H1 (cell line): Measurements from ENCODE around the gene ZMIZ1. TPM values are rescaled to one million over a fixed set of nuclear protein-coding genes. Genes with fewer than 3 reads are reported as not detected.

Experiments used
- CTCF ChIA-PET: fragments of 300-600 bp; sonication (Branson Sonifier 250); formaldehyde crosslinking; loops from one replicate; lab custom pipeline; 2021; ENCODE audit not compliant: partially characterized antibody; lab: Charles Lee
- POLR2A ChIA-PET: fragments of 300-600 bp; sonication (Branson Sonifier 250); formaldehyde crosslinking; loops from one replicate; lab custom pipeline; 2021; ENCODE audit warnings: inconsistent platforms; ENCODE audit not compliant: partially characterized antibody; lab: Charles Lee
- DNase-seq, 2 experiments: peaks; one replicate each; pipeline versions ENCODE4 v3.0.0 to v3.0.0-alpha.2; 2010 to 2022; ENCODE audit warnings: low spot score in 2 of 2, low read depth in 1 of 2, mixed read lengths in 1 of 2
- FAIRE-seq: peaks from 2 replicates; lab custom pipeline; 2011; peaks lifted over from hg19 to GRCh38; lab: Jason Lieb, UNC
- H2AFZ ChIP-seq: 2 replicates; pipeline ENCODE4 v1.8.1; 2012; ENCODE audit warnings: low read length, inconsistent platforms
- H2AK5ac ChIP-seq: 2 replicates; pipeline ENCODE4 v1.6.1; 2013; ENCODE audit warnings: low read depth, low read length
- H2BK120ac ChIP-seq: replicated peaks from 2 replicates; pipeline ENCODE3; 2013; ENCODE audit warnings: low read depth, low read length, inconsistent platforms
- H2BK12ac ChIP-seq: 2 replicates; pipeline ENCODE4 v1.6.1; 2013; ENCODE audit warnings: low read depth, low read length
- H2BK15ac ChIP-seq: 2 replicates; pipeline ENCODE4 v1.6.1; 2013; ENCODE audit warnings: low read length
- H2BK20ac ChIP-seq: 2 replicates; pipeline ENCODE4 v1.6.1; 2013; ENCODE audit warnings: low read length
- H2BK5ac ChIP-seq: 2 replicates; pipeline ENCODE4 v1.6.1; 2013; ENCODE audit warnings: low read depth, low read length
- H3K14ac ChIP-seq: 2 replicates; pipeline ENCODE4 v1.6.1; 2013; ENCODE audit warnings: inconsistent platforms; ENCODE audit not compliant: insufficient read length
- H3K18ac ChIP-seq: 2 replicates; pipeline ENCODE4 v1.6.1; 2013; ENCODE audit warnings: low read length; ENCODE audit errors: extremely low read depth
- H3K23ac ChIP-seq: 2 replicates; pipeline ENCODE4 v1.6.1; 2013; ENCODE audit warnings: inconsistent platforms; ENCODE audit not compliant: insufficient read length
- H3K23me2 ChIP-seq: 2 replicates; pipeline ENCODE4 v1.6.1; 2013; ENCODE audit warnings: low read depth, low read length
- H3K27ac ChIP-seq: 2 replicates; pipeline ENCODE4 v1.6.1; 2011; ENCODE audit warnings: low read depth, low read length, inconsistent platforms
- H3K27me3 ChIP-seq, 4 experiments: replicated peaks in 1 of 4; 1 replicate in 1 of 4; 2 replicates in 3 of 4; pipeline versions ENCODE4 v1.6.1 to v1.8.1; 2011 to 2013; ENCODE audit warnings: low read length in 3 of 4, mild to moderate bottlenecking in 3 of 4, inconsistent platforms in 2 of 4, mixed read lengths in 2 of 4, moderate library complexity in 1 of 4; ENCODE audit not compliant: control insufficient read depth in 3 of 4, insufficient read depth in 3 of 4; ENCODE audit errors: extremely low read depth in 1 of 4
- H3K36me3 ChIP-seq, 4 experiments: 2 replicates each; pipeline versions ENCODE4 v1.6.1 to v1.8.1; 2011 to 2013; ENCODE audit warnings: mild to moderate bottlenecking in 4 of 4, low read length in 3 of 4, moderate library complexity in 2 of 4, control low read depth in 1 of 4, inconsistent platforms in 1 of 4; ENCODE audit not compliant: insufficient read depth in 4 of 4, control insufficient read depth in 2 of 4
- H3K4ac ChIP-seq: replicated peaks from 2 replicates; pipeline ENCODE3; 2013; ENCODE audit warnings: low read length, low read depth, mixed read lengths, inconsistent platforms; ENCODE audit not compliant: insufficient read length
- H3K4me1 ChIP-seq, 4 experiments: replicated peaks in 1 of 4; 1 replicate in 1 of 4; 2 replicates in 3 of 4; pipeline versions ENCODE4 v1.6.1 to v1.8.1; 2011 to 2013; ENCODE audit warnings: low read length in 3 of 4, inconsistent platforms in 2 of 4, mixed read lengths in 1 of 4; ENCODE audit not compliant: insufficient read depth in 4 of 4, control insufficient read depth in 3 of 4
- H3K4me2 ChIP-seq, 2 experiments: 2 replicates each; pipeline versions ENCODE4 v1.6.1 to v1.8.1; 2011 to 2013; ENCODE audit warnings: low read depth in 2 of 2, low read length in 2 of 2, control low read depth in 1 of 2, inconsistent platforms in 1 of 2, mild to moderate bottlenecking in 1 of 2; ENCODE audit not compliant: insufficient read depth in 1 of 2
- H3K4me3 ChIP-seq, 4 experiments: fragments of 200-600, 300-600 bp in 1 of 4; sonication (generic), shearing (Covaris generic), sonication (Bioruptor Twin) in 1 of 4; 2 replicates each; pipeline versions ENCODE4 v1.5.1 to v1.8.1; 2011 to 2016; ENCODE audit warnings: low read length in 4 of 4, low read depth in 3 of 4, control low read depth in 2 of 4, inconsistent platforms in 2 of 4, mild to moderate bottlenecking in 2 of 4, mixed read lengths in 1 of 4, moderate library complexity in 1 of 4; ENCODE audit not compliant: insufficient read depth in 2 of 4; ENCODE audit errors: extremely low read depth in 1 of 4
- H3K56ac ChIP-seq: replicated peaks from 2 replicates; pipeline ENCODE3; 2013; ENCODE audit warnings: low read depth, mild to moderate bottlenecking, mixed read lengths, low read length, inconsistent platforms; ENCODE audit not compliant: insufficient read length
- H3K79me1 ChIP-seq: 2 replicates; pipeline ENCODE4 v1.6.1; 2013; ENCODE audit warnings: low read depth, low read length, control low read depth
- H3K79me2 ChIP-seq, 2 experiments: 2 replicates each; pipeline versions ENCODE4 v1.6.1 to v1.8.1; 2012 to 2013; ENCODE audit warnings: low read length in 2 of 2, mild to moderate bottlenecking in 2 of 2, inconsistent platforms in 1 of 2; ENCODE audit not compliant: insufficient read depth in 2 of 2, control insufficient read depth in 1 of 2
- H3K9ac ChIP-seq, 4 experiments: replicated peaks in 1 of 4; 1 replicate in 1 of 4; 2 replicates in 3 of 4; pipeline versions ENCODE4 v1.6.1 to v1.8.1; 2011 to 2013; ENCODE audit warnings: low read depth in 3 of 4, low read length in 3 of 4, control low read depth in 2 of 4, mild to moderate bottlenecking in 2 of 4, moderate library complexity in 2 of 4, inconsistent platforms in 1 of 4; ENCODE audit errors: extremely low read depth in 1 of 4
- H3K9me3 ChIP-seq, 2 experiments: 2 replicates each; pipeline versions ENCODE4 v1.6.1 to v1.8.1; 2012 to 2013; ENCODE audit warnings: mild to moderate bottlenecking in 2 of 2, moderate library complexity in 2 of 2, control low read depth in 1 of 2, inconsistent platforms in 1 of 2, low read depth in 1 of 2, low read length in 1 of 2, mixed read lengths in 1 of 2; ENCODE audit not compliant: insufficient read depth in 2 of 2
- H4K20me1 ChIP-seq, 2 experiments: replicated peaks in 1 of 2; 2 replicates each; pipeline versions ENCODE3 to v1.8.1; 2011 to 2013; ENCODE audit warnings: inconsistent platforms in 2 of 2, low read length in 2 of 2, mild to moderate bottlenecking in 1 of 2; ENCODE audit not compliant: insufficient read depth in 2 of 2, control insufficient read depth in 1 of 2
- H4K5ac ChIP-seq: 2 replicates; pipeline ENCODE4 v1.6.1; 2013; ENCODE audit warnings: low read length, low read depth, mixed read lengths, inconsistent platforms; ENCODE audit not compliant: insufficient read length
- H4K8ac ChIP-seq: 2 replicates; pipeline ENCODE4 v1.8.0; 2013; ENCODE audit warnings: mild to moderate bottlenecking, moderate library complexity, low read length, inconsistent platforms; ENCODE audit not compliant: insufficient read depth; ENCODE audit errors: extremely low read depth
- H4K91ac ChIP-seq: replicated peaks from 2 replicates; pipeline ENCODE3; 2013; ENCODE audit warnings: low read length, mixed read lengths, inconsistent platforms; ENCODE audit not compliant: insufficient read length
- ASH2L ChIP-seq: fragments of 200-600, 300-600 bp; sonication (generic); IDR thresholded peaks from one replicate; pipeline ENCODE4 v1.7.1; 2017; ENCODE audit warnings: low read length
- CBX8 ChIP-seq: fragments of 300-800, 300-1000 bp; sonication (generic); IDR thresholded peaks from 2 replicates; pipeline ENCODE4 v1.7.1; 2016; ENCODE audit warnings: low read depth, low read length, borderline replicate concordance
- GTF2F1 ChIP-seq: IDR thresholded peaks from 2 replicates; pipeline ENCODE4 v1.6.1; 2012; ENCODE audit warnings: low read depth, low read length, improper control_type of control experiment, borderline replicate concordance
- HDAC6 ChIP-seq: IDR thresholded peaks from one replicate; pipeline ENCODE4 v1.7.1; 2012; ENCODE audit warnings: low read depth, mild to moderate bottlenecking, inconsistent platforms, low read length, moderate library complexity
- JUND ChIP-seq: IDR thresholded peaks from 2 replicates; pipeline ENCODE4 v1.6.1; 2011; ENCODE audit warnings: mild to moderate bottlenecking, improper control_type of control experiment, low read length
- NANOG ChIP-seq: IDR thresholded peaks from 2 replicates; pipeline ENCODE4 v1.6.1; 2011; ENCODE audit warnings: low read length, low read depth, mild to moderate bottlenecking, inconsistent platforms; ENCODE audit not compliant: insufficient read depth, poor library complexity, severe bottlenecking
- WGBS, 2 experiments: shearing (Covaris generic) in 1 of 2; methylation state at CpG; one replicate each; pipeline versions ENCODE4 v1.1.6 to v1.1.7; 2013 to 2015; ENCODE audit warnings: low lambda C conversion rate in 2 of 2, mixed read lengths in 2 of 2, inconsistent platforms in 1 of 2, low coverage in 1 of 2, missing lambda C conversion rate in 1 of 2; ENCODE audit not compliant: insufficient replicate concordance in 2 of 2, insufficient coverage in 1 of 2, insufficient read length in 1 of 2; ENCODE audit errors: extremely low coverage in 1 of 2, missing lambda C conversion rate in 1 of 2; 5-methylcytosine and 5-hydroxymethylcytosine counted together
- polyA plus RNA-seq, 7 experiments: library from polyadenylated mRNA; depleted of rRNA in 3 of 7; stranded (reverse) in 5 of 7; unstranded in 2 of 7; fragments of >200 nt in 5 of 7; fragments of 200-250 nt in 2 of 7; gene quantifications; 1 replicate in 5 of 7; 2 replicates in 1 of 7; 4 replicates in 1 of 7; pipeline versions ENCODE4 v1.2.1 to v1.2.3, GENCODE V29; 2011 to 2013; ENCODE audit warnings: missing spikeins in 2 of 7, mixed read lengths in 2 of 7
- total RNA-seq: library from RNA; stranded (reverse); fragmentation: NEBNext Ultra II Directional; extraction: Animal tissue kit (Norgen Biotek cat#: 25700); gene quantifications from 2 replicates; pipeline ENCODE4 v1.2.1, GENCODE V29; 2021
- TF ChIP-seq, protein P1 (sequence below): IDR thresholded peaks from 2 replicates; pipeline ENCODE4 v1.6.1; 2012; ENCODE audit warnings: inconsistent platforms

The ZMIZ1 gene
- total and polyA plus RNA-seq, 2 of the 8 experiments (the other 6 are each of a cell fraction or from before 2014, with no cell fraction given) = 8.1 to 28.0 TPM

DNA sequence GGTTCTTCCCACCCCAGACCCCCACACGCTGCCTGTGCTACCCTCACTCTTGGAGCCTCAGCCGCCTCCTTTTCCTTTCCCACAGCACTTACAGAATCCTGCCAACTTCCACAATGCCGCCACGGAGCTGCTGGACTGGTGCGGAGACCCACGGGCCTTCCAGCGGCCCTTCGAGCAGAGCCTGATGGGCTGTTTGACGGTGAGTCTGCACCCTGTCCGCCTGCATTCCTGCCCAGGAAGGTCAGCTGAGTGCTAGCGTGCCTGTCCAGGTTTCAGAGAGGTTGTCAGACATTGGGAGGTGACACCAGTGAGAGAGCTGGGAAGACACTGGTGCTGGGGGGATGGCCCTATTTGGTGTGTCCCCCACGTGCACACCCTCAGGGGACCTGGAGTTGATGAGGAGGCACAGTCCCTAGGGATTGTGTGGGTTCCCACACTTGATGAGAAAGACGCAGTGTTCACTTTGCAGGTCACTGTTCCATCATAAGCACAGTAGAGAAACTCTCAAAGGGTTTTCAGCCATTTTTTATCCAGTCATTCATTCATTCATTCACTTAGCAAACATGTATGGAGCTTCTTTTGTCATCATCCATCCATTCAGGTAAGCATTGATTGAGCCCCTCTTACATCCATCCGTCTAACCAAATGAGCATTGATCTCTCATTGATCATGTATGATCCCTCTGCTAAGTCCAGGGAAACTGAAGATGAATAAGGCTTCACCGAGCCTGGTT lies 139.7 kb downstream of the ZMIZ1 start:
- 88% methylated on average over 15 of the region's 15 CpGs; no CpG with 5 or more reads in 1 of the 2 experiments for WGBS, 2 experiments
- Histone ChIP-seq H3K4me2 (no peak overlapping the region), H3K14ac (no peak overlapping the region), H2AK5ac (no peak overlapping the region), H4K8ac (no peak overlapping the region), H3K79me2 (no peaks in the 10 kb centered on the region), H4K91ac (no peak overlapping the region), H2BK120ac (no peak overlapping the region), H3K4ac (no peak overlapping the region), H3K9me3 (no peaks in the 10 kb centered on the region), H3K4me3 (no peak overlapping the region), H2BK12ac (no peak overlapping the region)
- DNase-seq = no peak
- no peak for FAIRE-seq
- TF ChIP-seq, protein P1, sequence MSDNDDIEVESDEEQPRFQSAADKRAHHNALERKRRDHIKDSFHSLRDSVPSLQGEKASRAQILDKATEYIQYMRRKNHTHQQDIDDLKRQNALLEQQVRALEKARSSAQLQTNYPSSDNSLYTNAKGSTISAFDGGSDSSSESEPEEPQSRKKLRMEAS = no peak
- no peak for TF ChIP-seq ASH2L
- no peak for TF ChIP-seq JUND
- TF ChIP-seq NANOG = no peak
- no peak for TF ChIP-seq CBX8
- no peak for TF ChIP-seq GTF2F1
- no peak for TF ChIP-seq HDAC6
- TF ChIP-seq, all 59 proteins: peak for 0
- no peak overlapping the region for H2BK5ac ChIP-seq
- H3K27ac ChIP-seq = no peak overlapping the region
- no peak overlapping the region for H3K23ac ChIP-seq
- H3K36me3 ChIP-seq = peaks cover 0 to 18% (median 7%) of the 10 kb centered on the region in 4 experiments; a peak in 6 of 8 replicates
- H2BK15ac ChIP-seq = no peak overlapping the region
- H2BK20ac ChIP-seq = no peak overlapping the region
- H3K23me2 ChIP-seq = peaks cover 3% of the 10 kb centered on the region; the same call in 1 of the 2 replicates
- no peak overlapping the region for H4K5ac ChIP-seq
- H4K20me1 ChIP-seq = peaks cover 11 to 13% of the 10 kb centered on the region in 2 experiments
- ChIA-PET POLR2A (no interaction called here), CTCF (interaction anchor here (0.8 to 5.1 kb wide), 2 partner anchors 12 to 233 kb away, joined by 3 to 37 read pairs; no protein-coding TSS in a partner anchor)
- H3K4me1 ChIP-seq = no peaks in the 10 kb centered on the region
- no peaks in the 10 kb centered on the region for H3K27me3 ChIP-seq
- H3K56ac ChIP-seq = no peak overlapping the region
- H2AFZ ChIP-seq = no peak overlapping the region
- no peak overlapping the region for H3K18ac ChIP-seq
- no peak overlapping the region for H3K9ac ChIP-seq
- H3K79me1 ChIP-seq = no peaks in the 10 kb centered on the region; the same call in 1 of the 2 replicates
